ENCODE measurements around the gene SPACA9.

- TF ChIP-seq CTCF (IDR thresholded peaks at IDR 0.05) (no peak), POLR2A (IDR thresholded peaks at IDR 0.05) (no peak)
Observed at GRCh38 chr9:132914924-132915323, 36.2 kb downstream of the SPACA9 start.
